H1 (cell line): Measurements from ENCODE around the gene E2F8. TPM values are rescaled to one million over a fixed set of nuclear protein-coding genes. Genes with fewer than 3 reads are reported as not detected.
A peak's percentile ranks its signal among the peaks of the same experiment; 100 is the strongest.

Experiments
- CEBPB ChIP-seq: IDR thresholded peaks from 2 replicates; pipeline ENCODE4 v1.6.1; 2012; ENCODE audit warnings: low read depth, low read length
- EZH2 ChIP-seq: fragments of 200-600 bp; sonication (generic); IDR thresholded peaks from 2 replicates; pipeline ENCODE4 v1.7.1; 2012; ENCODE audit warnings: low read depth, mild to moderate bottlenecking, moderate library complexity, low read length, inconsistent platforms; ENCODE audit not compliant: severe bottlenecking
- GABPA ChIP-seq: IDR thresholded peaks from 2 replicates; pipeline ENCODE4 v1.6.1; 2011; ENCODE audit warnings: mild to moderate bottlenecking, low read length, moderate library complexity, borderline replicate concordance; ENCODE audit not compliant: insufficient read depth
- HDAC2 ChIP-seq, 2 experiments: fragments of 300-600 bp in 1 of 2; sonication (generic) in 1 of 2; IDR thresholded peaks; 2 replicates each; pipeline ENCODE4 v1.6.1; 2011 to 2012; ENCODE audit warnings: low read depth in 2 of 2, low read length in 2 of 2, mild to moderate bottlenecking in 2 of 2, moderate library complexity in 2 of 2, borderline replicate concordance in 1 of 2, inconsistent platforms in 1 of 2
- JUN ChIP-seq: IDR thresholded peaks from 2 replicates; pipeline ENCODE4 v1.6.1; 2011; ENCODE audit warnings: low read depth, mild to moderate bottlenecking, improper control_type of control experiment, low read length
- SP4 ChIP-seq: IDR thresholded peaks from 2 replicates; pipeline ENCODE4 v1.6.1; 2012; ENCODE audit warnings: low read length, inconsistent platforms
- SUZ12 ChIP-seq: fragments of 200-600 bp; sonication (generic); IDR thresholded peaks from 2 replicates; pipeline ENCODE4 v1.6.1; 2012; ENCODE audit warnings: mild to moderate bottlenecking, inconsistent platforms, low read length, moderate library complexity, mixed read lengths
- TAF1 ChIP-seq: IDR thresholded peaks from 2 replicates; pipeline ENCODE4 v1.6.1; 2011; ENCODE audit warnings: mild to moderate bottlenecking, low read depth, low read length
- TAF7 ChIP-seq: optimal IDR thresholded peaks from 2 replicates; pipeline ENCODE3; 2011; ENCODE audit warnings: low read depth, mild to moderate bottlenecking, inconsistent platforms, low read length, moderate library complexity, borderline replicate concordance
- YY1 ChIP-seq: IDR thresholded peaks from 2 replicates; pipeline ENCODE4 v1.6.1; 2011; ENCODE audit warnings: low read depth, mild to moderate bottlenecking, low read length
- polyA plus RNA-seq, 7 experiments: library from polyadenylated mRNA; depleted of rRNA in 3 of 7; stranded (reverse) in 5 of 7; unstranded in 2 of 7; fragments of >200 nt in 5 of 7; fragments of 200-250 nt in 2 of 7; gene quantifications; 1 replicate in 5 of 7; 2 replicates in 1 of 7; 4 replicates in 1 of 7; pipeline versions ENCODE4 v1.2.1 to v1.2.3, GENCODE V29; 2011 to 2013; ENCODE audit warnings: missing spikeins in 2 of 7, mixed read lengths in 2 of 7
- total RNA-seq: library from RNA; stranded (reverse); fragmentation: NEBNext Ultra II Directional; extraction: Animal tissue kit (Norgen Biotek cat#: 25700); gene quantifications from 2 replicates; pipeline ENCODE4 v1.2.1, GENCODE V29; 2021

The E2F8 gene
- total and polyA plus RNA-seq, 2 of the 8 experiments (the other 6 are each of a cell fraction or from before 2014, with no cell fraction given): 5.4 to 11.4 TPM

DNA sequence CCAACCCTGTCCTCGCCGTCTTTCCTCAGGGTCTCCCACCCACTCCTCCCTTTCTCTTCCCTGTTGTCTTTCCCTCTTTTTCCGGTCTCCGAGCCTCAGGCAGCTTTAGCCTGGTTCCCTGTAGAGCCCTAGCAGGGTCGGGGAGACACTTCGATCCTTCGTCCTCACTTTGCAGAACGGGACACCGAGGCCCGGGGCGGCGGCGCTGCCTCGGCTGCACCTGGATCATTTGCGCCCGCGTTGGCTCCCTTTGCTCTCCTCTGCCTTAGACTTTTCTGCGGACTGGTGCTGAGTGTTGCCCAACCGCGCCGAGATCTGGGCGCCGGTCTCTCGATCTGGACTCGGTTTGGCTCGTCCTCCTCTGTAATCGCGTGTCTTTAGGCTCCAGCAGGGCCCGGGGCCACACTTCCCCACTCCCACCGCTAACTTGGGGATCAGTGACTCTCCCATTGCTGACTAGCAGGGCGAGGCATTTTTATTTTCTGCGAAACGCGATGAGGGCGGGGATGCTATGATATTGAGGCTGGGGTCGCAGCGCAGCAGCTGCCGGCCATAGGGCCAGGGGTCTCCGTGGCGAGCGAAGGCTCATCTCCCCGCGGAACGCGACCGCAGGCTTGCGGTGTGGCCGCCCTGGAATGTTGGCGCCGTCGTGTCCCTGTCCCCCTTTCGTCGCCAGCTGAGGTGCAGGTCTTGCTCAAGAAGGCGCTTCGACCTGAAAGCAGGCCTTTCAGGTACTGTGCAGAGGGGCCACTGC is 1.6 kb upstream of the E2F8 start (continued):
- no peak for TF ChIP-seq JUN
- peak; percentile 70 for TF ChIP-seq EZH2
- TF ChIP-seq TAF7: no peak
- peak; percentile 80 for TF ChIP-seq CEBPB
- TF ChIP-seq YY1: no peak
- TF ChIP-seq GABPA: no peak
- 0 out of 2 replicates have a peak, but pooled peaks have one; percentile 28 for TF ChIP-seq TAF1
- peak; percentile 82 for TF ChIP-seq SUZ12
- no peak for TF ChIP-seq SP4
- TF ChIP-seq HDAC2 (IDR thresholded peaks at IDR 0.05; ENCODE audit: borderline replicate concordance in 1 of 2, low read depth in 2 of 2, low read length in 2 of 2): no peak
